Uterus (tissue), 2 donors: Measurements from ENCODE around the gene DCDC2.

ENCODE experiments used
- CTCF ChIP-seq, 4 experiments: fragments of 200-600 bp in 2 of 4; fragments of 450-650 bp in 2 of 4; sonication (generic) in 2 of 4; IDR thresholded peaks; one replicate each; pipeline ENCODE4 v1.5.1; 2016 to 2019; ENCODE audit warnings: antibody characterized with exemption in 4 of 4, mild to moderate bottlenecking in 2 of 4, moderate library complexity in 1 of 4
- POLR2A ChIP-seq, 2 donors: fragments of 450-650 bp; IDR thresholded peaks; one replicate each; pipeline ENCODE4 v1.6.1; 2016; ENCODE audit warnings: antibody characterized with exemption in 2 of 2, mild to moderate bottlenecking in 1 of 2, moderate library complexity in 1 of 2

GRCh38 chr6:24332317-24332716 lies 25.5 kb downstream of the DCDC2 start:
- TF ChIP-seq CTCF (IDR thresholded peaks at IDR 0.05) (no peak), POLR2A (IDR thresholded peaks at IDR 0.05) (no peak)
